Caco-2 (cell line): ENCODE data around the gene PGS1. TPM values are rescaled to one million over a fixed set of nuclear protein-coding genes. Genes with fewer than 3 reads are reported as not detected.
A peak's percentile ranks its signal among the peaks of the same experiment; 100 is the strongest.

ENCODE experiments used
- BruUV-seq: library from RNA; stranded (reverse); fragments of 400-500 nt; replicated peaks from 2 replicates; lab custom pipeline; 2021; lab: Mats Ljungman, UMichigan
- CTCF ChIA-PET: fragments of 300-600 bp; sonication (Branson Sonifier 250); formaldehyde crosslinking; loops from one replicate; lab custom pipeline; 2022; ENCODE audit warnings: antibody characterized with exemption; lab: Charles Lee
- POLR2A ChIA-PET: fragments of 300-600 bp; sonication (Branson Sonifier 250); formaldehyde crosslinking; loops from one replicate; lab custom pipeline; 2022; ENCODE audit warnings: antibody characterized with exemption; lab: Charles Lee
- DNase-seq, 2 experiments: peaks; one replicate each; pipeline versions ENCODE4 v3.0.0 to v3.0.0-alpha.2; 2020 to 2022
- H3K27me3 ChIP-seq: replicated peaks from 2 replicates; pipeline ENCODE4 v1.6.0; 2011; ENCODE audit warnings: low read length; ENCODE audit not compliant: control insufficient read depth, insufficient read depth
- H3K36me3 ChIP-seq: 2 replicates; pipeline ENCODE4 v1.5.1; 2011; ENCODE audit warnings: low read length; ENCODE audit not compliant: control insufficient read depth, insufficient read depth
- H3K4me1 ChIP-seq: fragments of 250-450 bp; sonication (Bioruptor Pico); 2 replicates; pipeline ENCODE4 v1.5.1; 2020; ENCODE audit warnings: mild to moderate bottlenecking
- H3K4me3 ChIP-seq: 2 replicates; pipeline ENCODE4 v1.5.1; 2011; ENCODE audit warnings: low read depth, mild to moderate bottlenecking, control low read depth, low read length
- H3K9me3 ChIP-seq: fragments of 250-450 bp; sonication (Bioruptor Pico); 2 replicates; pipeline ENCODE4 v1.5.1; 2020; ENCODE audit warnings: mild to moderate bottlenecking, moderate library complexity
- H3K27ac Mint-ChIP-seq: one replicate; pipeline ENCODE4 v1.8.0; 2022; ENCODE audit warnings: mixed read lengths; ENCODE audit not compliant: unreplicated experiment
- H3K27me3 Mint-ChIP-seq: one replicate; pipeline ENCODE4 v1.8.0; 2022; ENCODE audit warnings: mixed read lengths; ENCODE audit not compliant: insufficient read depth, unreplicated experiment
- H3K36me3 Mint-ChIP-seq: one replicate; pipeline ENCODE4 v1.8.0; 2022; ENCODE audit warnings: mild to moderate bottlenecking, mixed read lengths; ENCODE audit not compliant: insufficient read depth, unreplicated experiment
- H3K4me1 Mint-ChIP-seq: one replicate; pipeline ENCODE4 v1.8.0; 2022; ENCODE audit warnings: low read depth, mixed read lengths; ENCODE audit not compliant: unreplicated experiment
- H3K4me3 Mint-ChIP-seq: one replicate; pipeline ENCODE4 v1.8.0; 2022; ENCODE audit warnings: mild to moderate bottlenecking, moderate library complexity, mixed read lengths; ENCODE audit not compliant: unreplicated experiment
- H3K9me3 Mint-ChIP-seq: one replicate; pipeline ENCODE4 v1.8.0; 2022; ENCODE audit warnings: mixed read lengths; ENCODE audit not compliant: unreplicated experiment
- intact Hi-C: fragments of 100-400 bp; cut with micrococcal nuclease; formaldehyde crosslinking; loops from one replicate; pipeline ENCODE4 v1.10.0; 2022; ENCODE audit not compliant: unreplicated experiment
- total RNA-seq: library from RNA; stranded (reverse); gene quantifications from 2 replicates; pipeline ENCODE4 v1.2.3, GENCODE V29; 2022
- TF ChIP-seq, protein P1 (sequence below), 2 experiments: fragments of 200-600 bp in 1 of 2; IDR thresholded peaks; 1 replicate in 1 of 2; 2 replicates in 1 of 2; pipeline versions ENCODE4 v1.5.1 to v1.8.0; 2011 to 2022; ENCODE audit warnings: antibody characterized with exemption in 1 of 2, control low read depth in 1 of 2, inconsistent platforms in 1 of 2, low read depth in 1 of 2, low read length in 1 of 2, mild to moderate bottlenecking in 1 of 2, moderate library complexity in 1 of 2; ENCODE audit not compliant: insufficient read depth in 1 of 2, severe bottlenecking in 1 of 2, unreplicated experiment in 1 of 2

Gene PGS1
- total RNA-seq, 1 experiment from 2014 or later = 54.1 TPM

DNA sequence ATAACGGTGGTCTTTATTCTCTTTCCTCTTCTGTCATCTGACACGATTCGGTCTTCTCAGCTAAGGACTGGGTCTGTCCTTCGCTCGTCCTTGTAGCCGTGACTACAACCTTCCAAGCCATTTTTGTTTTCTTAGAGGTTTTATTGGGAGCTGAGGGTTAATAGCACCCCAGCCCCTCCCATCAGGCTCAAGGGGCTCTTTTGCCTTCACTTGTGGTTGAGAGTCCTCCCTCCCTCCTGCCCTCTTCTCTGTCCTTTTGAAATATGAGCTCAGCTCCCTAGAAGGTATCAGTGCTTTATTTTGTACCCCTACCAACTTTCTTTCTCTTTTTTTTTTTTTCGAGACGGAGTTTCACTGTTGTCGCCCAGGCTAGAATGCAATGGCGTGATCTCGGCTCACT is 43.2 kb upstream of the PGS1 start:
- no peak overlapping the region for H3K4me3 Mint-ChIP-seq
- intact Hi-C loops = no loop called here
- ChIA-PET POLR2A (no interaction called here), CTCF (interaction anchor here (0.6 to 1.5 kb wide), 2 partner anchors 18 to 1040 kb away, joined by 3 to 9 read pairs; no protein-coding TSS in a partner anchor)
- H3K4me3 ChIP-seq = no peak overlapping the region
- TF ChIP-seq, protein P1, sequence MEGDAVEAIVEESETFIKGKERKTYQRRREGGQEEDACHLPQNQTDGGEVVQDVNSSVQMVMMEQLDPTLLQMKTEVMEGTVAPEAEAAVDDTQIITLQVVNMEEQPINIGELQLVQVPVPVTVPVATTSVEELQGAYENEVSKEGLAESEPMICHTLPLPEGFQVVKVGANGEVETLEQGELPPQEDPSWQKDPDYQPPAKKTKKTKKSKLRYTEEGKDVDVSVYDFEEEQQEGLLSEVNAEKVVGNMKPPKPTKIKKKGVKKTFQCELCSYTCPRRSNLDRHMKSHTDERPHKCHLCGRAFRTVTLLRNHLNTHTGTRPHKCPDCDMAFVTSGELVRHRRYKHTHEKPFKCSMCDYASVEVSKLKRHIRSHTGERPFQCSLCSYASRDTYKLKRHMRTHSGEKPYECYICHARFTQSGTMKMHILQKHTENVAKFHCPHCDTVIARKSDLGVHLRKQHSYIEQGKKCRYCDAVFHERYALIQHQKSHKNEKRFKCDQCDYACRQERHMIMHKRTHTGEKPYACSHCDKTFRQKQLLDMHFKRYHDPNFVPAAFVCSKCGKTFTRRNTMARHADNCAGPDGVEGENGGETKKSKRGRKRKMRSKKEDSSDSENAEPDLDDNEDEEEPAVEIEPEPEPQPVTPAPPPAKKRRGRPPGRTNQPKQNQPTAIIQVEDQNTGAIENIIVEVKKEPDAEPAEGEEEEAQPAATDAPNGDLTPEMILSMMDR (IDR thresholded peaks at IDR 0.05; ENCODE audit: insufficient read depth in 1 of 2, low read depth in 1 of 2, low read length in 1 of 2, severe bottlenecking in 1 of 2, unreplicated experiment in 1 of 2) = no peak
- peak overlapping the region; percentile 29 for H3K27ac Mint-ChIP-seq
- no peaks in the 10 kb centered on the region for H3K4me1 ChIP-seq
- no TSS peak for BruUV-seq
- H3K4me1 Mint-ChIP-seq = peaks cover 7% of the 10 kb centered on the region
- no peaks in the 10 kb centered on the region for H3K36me3 Mint-ChIP-seq
- H3K36me3 ChIP-seq = no peaks in the 10 kb centered on the region
- H3K9me3 Mint-ChIP-seq = no peaks in the 10 kb centered on the region
- H3K27me3 Mint-ChIP-seq = no peaks in the 10 kb centered on the region
- no peaks in the 10 kb centered on the region; the same call in 1 of the 2 replicates for H3K27me3 ChIP-seq
- no peaks in the 10 kb centered on the region for H3K9me3 ChIP-seq
- no peak for DNase-seq

DNA sequence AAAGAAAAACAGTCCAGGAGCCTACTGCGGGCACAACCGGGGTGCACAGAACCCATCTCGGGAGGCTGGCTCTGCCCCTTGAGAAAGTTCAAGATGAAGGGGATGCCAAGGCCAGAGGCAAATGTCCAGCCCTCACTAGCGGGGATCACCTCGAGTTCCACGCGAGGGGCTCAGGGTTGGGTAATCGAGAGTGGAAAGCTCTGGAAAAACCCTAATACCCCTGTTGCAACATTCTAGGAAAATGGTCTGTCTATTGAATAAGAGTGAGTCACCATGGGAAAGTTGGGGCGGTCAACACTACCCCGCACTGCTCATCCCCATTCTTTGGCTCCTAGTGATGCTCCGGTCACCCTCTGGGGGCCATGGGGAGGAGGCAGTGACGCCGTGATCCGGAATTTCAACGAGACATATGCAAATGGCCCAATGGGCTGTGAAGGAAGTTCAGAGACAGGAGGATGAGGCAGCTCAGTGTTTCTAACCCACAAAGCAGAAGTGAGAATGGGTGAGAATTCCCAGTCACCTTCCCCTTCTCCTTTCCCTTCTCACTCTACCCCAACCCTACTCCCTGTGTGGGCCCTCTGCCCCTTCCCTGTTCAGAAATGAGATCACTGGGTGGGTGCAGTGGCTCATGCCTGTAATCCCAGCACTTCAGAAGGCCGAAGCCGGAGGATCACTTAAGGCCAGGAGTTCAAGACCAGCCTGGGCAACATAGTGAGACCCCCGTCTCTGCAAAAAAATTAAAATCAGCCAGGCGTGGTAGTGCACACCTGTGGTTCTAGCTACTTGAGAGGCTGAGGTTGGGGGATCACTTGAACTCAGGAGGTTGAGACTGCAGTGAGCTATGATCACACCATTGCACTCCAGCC is 41.0 kb upstream of the PGS1 start:
- Histone ChIP-seq H3K4me3 (no peak overlapping the region), H3K36me3 (no peaks in the 10 kb centered on the region), H3K27me3 (no peaks in the 10 kb centered on the region; the same call in 1 of the 2 replicates), H3K9me3 (no peaks in the 10 kb centered on the region), H3K4me1 (peaks cover 5% of the 10 kb centered on the region)
- H3K4me3 Mint-ChIP-seq = no peak overlapping the region
- intact Hi-C loops = no loop called here
- no TSS peak for BruUV-seq
- no peaks in the 10 kb centered on the region for H3K27me3 Mint-ChIP-seq
- TF ChIP-seq, protein P1 (IDR thresholded peaks at IDR 0.05; ENCODE audit: insufficient read depth in 1 of 2, low read depth in 1 of 2, low read length in 1 of 2, severe bottlenecking in 1 of 2, unreplicated experiment in 1 of 2) = no peak
- DNase-seq = no peak
- H3K27ac Mint-ChIP-seq = no peak overlapping the region
- H3K36me3 Mint-ChIP-seq = no peaks in the 10 kb centered on the region
- H3K4me1 Mint-ChIP-seq = no peaks in the 10 kb centered on the region
- H3K9me3 Mint-ChIP-seq = no peaks in the 10 kb centered on the region
- POLR2A ChIA-PET = no interaction called here
- CTCF ChIA-PET = no interaction called here

DNA sequence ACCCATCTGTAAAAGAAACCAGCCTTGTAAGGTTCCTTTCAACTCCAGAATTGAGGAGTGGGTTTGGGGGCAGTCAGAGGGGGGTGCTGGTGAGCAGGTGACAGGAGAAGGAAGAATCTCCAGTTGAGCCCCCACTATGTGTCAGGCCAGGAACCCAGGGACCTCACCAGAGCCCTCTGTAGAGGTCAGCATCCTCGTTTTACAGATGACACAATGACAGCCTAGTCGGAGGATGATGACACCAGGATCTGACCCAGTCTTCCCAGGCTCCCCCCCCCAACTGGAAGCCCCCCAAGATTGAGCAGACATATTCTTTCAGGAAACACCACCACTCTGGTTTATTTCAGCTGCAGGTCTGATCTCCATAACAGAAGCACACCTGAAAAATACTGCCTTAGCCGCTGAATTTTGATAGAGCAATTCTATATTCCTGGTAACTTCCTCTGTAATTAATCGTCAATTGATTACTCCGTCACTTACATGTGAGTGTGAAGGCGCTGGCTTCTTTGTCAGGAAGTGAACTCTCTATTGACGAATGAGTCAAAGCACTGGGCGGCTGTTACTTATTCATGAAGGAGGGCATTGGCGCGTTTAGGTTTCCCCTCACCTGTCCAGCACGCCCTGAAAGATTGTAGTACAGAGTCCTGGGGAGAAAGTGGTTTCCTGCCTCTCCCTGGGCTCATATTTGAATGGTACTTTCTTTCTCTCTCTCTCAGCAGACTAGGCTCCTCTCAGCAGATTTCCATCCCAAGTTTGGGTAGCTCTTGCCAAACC is 39.8 kb upstream of the PGS1 start:
- no peaks in the 10 kb centered on the region for H3K9me3 ChIP-seq
- intact Hi-C loops = no loop called here
- Mint-ChIP-seq H3K9me3 (no peaks in the 10 kb centered on the region), H3K4me1 (no peaks in the 10 kb centered on the region), H3K4me3 (no peak overlapping the region), H3K27me3 (no peaks in the 10 kb centered on the region), H3K27ac (no peak overlapping the region), H3K36me3 (no peaks in the 10 kb centered on the region)
- CTCF ChIA-PET = no interaction called here
- TF ChIP-seq, protein P1 (IDR thresholded peaks at IDR 0.05; ENCODE audit: insufficient read depth in 1 of 2, low read depth in 1 of 2, low read length in 1 of 2, severe bottlenecking in 1 of 2, unreplicated experiment in 1 of 2) = no peak
- POLR2A ChIA-PET = interaction anchor here (0.5 kb wide), 1 partner anchor 123 kb away, joined by 5 read pairs; no protein-coding TSS in a partner anchor
- no peaks in the 10 kb centered on the region for H3K36me3 ChIP-seq
- no TSS peak for BruUV-seq
- peaks cover 13% of the 10 kb centered on the region for H3K4me1 ChIP-seq
- H3K4me3 ChIP-seq = no peak overlapping the region
- DNase-seq = no peak
- no peaks in the 10 kb centered on the region; the same call in 1 of the 2 replicates for H3K27me3 ChIP-seq
